ENCODE data around the gene CAPG. TPM values are rescaled to one million over a fixed set of nuclear protein-coding genes. Genes with fewer than 3 reads are reported as not detected.
A peak's percentile ranks its signal among the peaks of the same experiment; 100 is the strongest.

Gene CAPG
- total and polyA plus RNA-seq, 10 of the 15 experiments (the other 5 are each of a cell fraction or from before 2014, with no cell fraction given) = 26.3 to 192 (median 100) TPM

- peak; percentile 52; the same call in 1 of the 2 replicates for TF ChIP-seq POLR2AphosphoS5 (IDR thresholded peaks at IDR 0.05; ENCODE audit: low read length)
- TF ChIP-seq FOXM1 (IDR thresholded peaks at IDR 0.05; ENCODE audit: low read depth, low read length) = no peak
- TF ChIP-seq PML (IDR thresholded peaks at IDR 0.05; ENCODE audit: low read length) = no peak
- TF ChIP-seq ZBED1 (IDR thresholded peaks at IDR 0.05; ENCODE audit: borderline replicate concordance) = no peak
- TF ChIP-seq ZNF24 (IDR thresholded peaks at IDR 0.05) = no peak
- TF ChIP-seq EP300 (IDR thresholded peaks at IDR 0.05; ENCODE audit: borderline replicate concordance in 1 of 2, control insufficient read depth in 1 of 2, low read depth in 2 of 2, low read length in 2 of 2) = peak in 1 of 2 experiments; percentile 21; a peak in 1 of 4 replicates
- TF ChIP-seq TCF7 (IDR thresholded peaks at IDR 0.05; ENCODE audit: borderline replicate concordance) = no peak
- peak; percentile 87 to 95 for TF ChIP-seq BHLHE40 (IDR thresholded peaks at IDR 0.05; ENCODE audit: borderline replicate concordance in 1 of 2, low read depth in 2 of 2, low read length in 1 of 2)
- 0 out of 2 replicates have a peak, but pooled peaks have one; percentile 33 for TF ChIP-seq POLR2AphosphoS2 (IDR thresholded peaks at IDR 0.05; ENCODE audit: low read depth, low read length)
- no peak for TF ChIP-seq MTA2 (IDR thresholded peaks at IDR 0.05; ENCODE audit: low read depth)
- no peak for TF ChIP-seq EED (IDR thresholded peaks at IDR 0.05; ENCODE audit: low read depth)
- TF ChIP-seq NR2F1 (conservative IDR thresholded peaks at IDR 0.05) = peak; percentile 83
- 0 out of 2 replicates have a peak, but pooled peaks have one; percentile 63 for TF ChIP-seq ZNF207 (IDR thresholded peaks at IDR 0.05; ENCODE audit: borderline replicate concordance)
- TF ChIP-seq E2F4 (IDR thresholded peaks at IDR 0.05; ENCODE audit: low read depth, low read length) = no peak
- 0 out of 2 replicates have a peak, but pooled peaks have one; percentile 36 for TF ChIP-seq YY1 (IDR thresholded peaks at IDR 0.05; ENCODE audit: low read depth, low read length)
- TF ChIP-seq KDM1A (IDR thresholded peaks at IDR 0.05; ENCODE audit: borderline replicate concordance) = no peak
- TF ChIP-seq HDGF (IDR thresholded peaks at IDR 0.05) = no peak
- TF ChIP-seq RAD21 (IDR thresholded peaks at IDR 0.05; ENCODE audit: insufficient read depth, low read depth, low read length) = no peak
- no peak for TF ChIP-seq RBBP5 (conservative IDR thresholded peaks at IDR 0.05)
- peak; percentile 42; the same call in 1 of the 2 replicates for TF ChIP-seq ASH2L (IDR thresholded peaks at IDR 0.05; ENCODE audit: borderline replicate concordance, low read depth)
- TF ChIP-seq MYB (IDR thresholded peaks at IDR 0.05; ENCODE audit: borderline replicate concordance, low read depth, low read length) = no peak
- TF ChIP-seq IKZF1 (conservative IDR thresholded peaks at IDR 0.05) = peak; percentile 82
- no peak for TF ChIP-seq NFYB (IDR thresholded peaks at IDR 0.05; ENCODE audit: insufficient read depth, low read depth, low read length)
- no peak for TF ChIP-seq GABPA (IDR thresholded peaks at IDR 0.05; ENCODE audit: low read depth)
- no peak for TF ChIP-seq CBFB (IDR thresholded peaks at IDR 0.05; ENCODE audit: low read depth)
- TF ChIP-seq SREBF1 (IDR thresholded peaks at IDR 0.05; ENCODE audit: low read length) = no peak
- TF ChIP-seq ATF3 (IDR thresholded peaks at IDR 0.05; ENCODE audit: borderline replicate concordance, extremely low read depth, low read depth, low read length) = no peak
- no peak for TF ChIP-seq BCL11A (IDR thresholded peaks at IDR 0.05; ENCODE audit: low read depth, low read length)
Observed at GRCh38 chr2:85437488-85438200, 27.5 kb upstream of the CAPG start (continued).
